PC-3 (cell line): ENCODE measurements around the gene ING3. TPM values are rescaled to one million over a fixed set of nuclear protein-coding genes. Genes with fewer than 3 reads are reported as not detected.

Source experiments
- ATAC-seq: fragments of 200-7000 bp; cut with Tn5 transposase; 2 replicates; pipeline ENCODE4 v1.9.1; 2020; ENCODE audit warnings: mild to moderate bottlenecking, moderate library complexity
- BruUV-seq: library from RNA; stranded (reverse); fragments of 400-500 nt; replicated peaks from 2 replicates; lab custom pipeline; 2021; lab: Mats Ljungman, UMichigan
- CTCF ChIA-PET: fragments of 300-600 bp; sonication (Branson Sonifier 250); formaldehyde crosslinking; loops from one replicate; lab custom pipeline; 2022; ENCODE audit warnings: antibody characterized with exemption; lab: Charles Lee
- POLR2A ChIA-PET: fragments of 300-600 bp; sonication (Branson Sonifier 250); formaldehyde crosslinking; loops from one replicate; lab custom pipeline; 2022; ENCODE audit warnings: antibody characterized with exemption; ENCODE audit not compliant: unreplicated experiment; lab: Charles Lee
- DNase-seq: peaks from one replicate; pipeline ENCODE4 v3.0.0-alpha.2; 2015
- H2AFZ ChIP-seq: fragments of 300-600 bp; sonication (generic); 2 replicates; pipeline ENCODE4 v1.6.0; 2016; ENCODE audit warnings: antibody characterized with exemption, low read length
- H3F3A ChIP-seq: fragments of 300-600 bp; sonication (generic); one replicate; pipeline ENCODE4 v1.6.0; 2017; ENCODE audit warnings: antibody characterized with exemption, low read length, control low read depth, mild to moderate bottlenecking; ENCODE audit not compliant: unreplicated experiment
- H3K27ac ChIP-seq: fragments of 300-600 bp; sonication (generic); 2 replicates; pipeline ENCODE4 v1.5.1; 2016; ENCODE audit warnings: mild to moderate bottlenecking, low read length
- H3K27me3 ChIP-seq: fragments of 300-600 bp; sonication (generic); 2 replicates; pipeline ENCODE4 v1.6.1; 2016; ENCODE audit warnings: low read length, mixed read lengths
- H3K36me3 ChIP-seq: fragments of 300-600 bp; sonication (generic); 2 replicates; pipeline ENCODE4 v1.6.1; 2016; ENCODE audit warnings: low read depth, mixed run types, low read length, mixed read lengths
- H3K4me1 ChIP-seq: fragments of 300-600 bp; sonication (generic); 2 replicates; pipeline ENCODE4 v1.5.1; 2016; ENCODE audit warnings: low read length; ENCODE audit not compliant: insufficient read depth
- H3K4me2 ChIP-seq: fragments of 300-600 bp; sonication (generic); 2 replicates; pipeline ENCODE4 v1.6.0; 2016; ENCODE audit warnings: low read length
- H3K4me3 ChIP-seq: fragments of 300-600 bp; sonication (generic); 2 replicates; pipeline ENCODE4 v1.5.1; 2016; ENCODE audit warnings: mild to moderate bottlenecking, low read length, mixed read lengths
- H3K79me2 ChIP-seq: fragments of 300-600 bp; sonication (generic); 2 replicates; pipeline ENCODE4 v1.6.1; 2017; ENCODE audit warnings: low read length, mixed read lengths
- H3K9ac ChIP-seq: fragments of 300-600 bp; sonication (generic); 2 replicates; pipeline ENCODE4 v1.6.0; 2016; ENCODE audit warnings: mild to moderate bottlenecking, low read length
- H3K9me2 ChIP-seq: fragments of 300-600 bp; sonication (generic); replicated peaks from 2 replicates; pipeline ENCODE4 v1.6.1; 2016; ENCODE audit warnings: mixed run types, low read length, mixed read lengths
- H3K9me3 ChIP-seq: fragments of 300-600 bp; sonication (generic); 2 replicates; pipeline ENCODE4 v1.6.1; 2016; ENCODE audit warnings: low read length, mixed read lengths
- H4K20me1 ChIP-seq: fragments of 300-600 bp; sonication (generic); 2 replicates; pipeline ENCODE4 v1.6.1; 2016; ENCODE audit warnings: low read length, mixed read lengths
- EZH2 ChIP-seq: fragments of 300-600 bp; sonication (generic); IDR thresholded peaks from one replicate; pipeline ENCODE4 v1.6.1; 2017; ENCODE audit warnings: antibody characterized with exemption, mild to moderate bottlenecking, low read length; ENCODE audit not compliant: unreplicated experiment
- EZH2phosphoT487 ChIP-seq: fragments of 300-600 bp; sonication (generic); IDR thresholded peaks from 2 replicates; pipeline ENCODE4 v1.6.1; 2018; ENCODE audit warnings: mild to moderate bottlenecking, antibody characterized with exemption, low read length, borderline replicate concordance
- intact Hi-C: fragments of 100-400 bp; cut with micrococcal nuclease; formaldehyde crosslinking; loops from 2 replicates; pipeline ENCODE4 v1.9.0; 2023
- total RNA-seq: library from RNA; depleted of rRNA; stranded (reverse); fragments of >200 nt; gene quantifications from 2 replicates; pipeline ENCODE4 v1.2.3, GENCODE V29; 2014
- TF ChIP-seq, protein P1 (sequence below): fragments of 300-600 bp; sonication (generic); conservative IDR thresholded peaks from 2 replicates; pipeline ENCODE4 v1.5.1; 2017; ENCODE audit warnings: antibody characterized with exemption, low read depth, mild to moderate bottlenecking, low read length

ING3 gene
- total RNA-seq, 1 experiment from 2014 or later, result 12.8 TPM

DNA sequence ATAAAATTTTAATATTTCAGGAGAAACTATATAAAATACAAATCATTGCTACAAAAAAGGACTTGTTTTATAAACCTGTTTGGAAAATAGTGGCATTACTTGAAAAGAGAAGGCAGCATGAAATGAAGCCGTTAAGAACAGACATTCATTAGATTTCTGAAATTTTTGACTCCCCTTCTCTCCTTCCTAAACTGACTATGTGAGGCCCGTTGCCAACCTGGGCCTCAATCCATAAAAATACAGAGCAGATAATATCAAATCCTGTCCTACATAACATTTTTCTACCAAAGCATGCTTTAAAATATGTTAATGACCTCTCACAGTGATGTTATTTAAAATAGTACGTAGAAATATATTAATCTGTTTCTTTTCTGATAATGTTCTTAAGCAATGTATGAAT, 34.5 kb upstream of the ING3 start:
- BruUV-seq, result no TSS peak
- ChIA-PET POLR2A (no interaction called here), CTCF (no interaction called here)
- Histone ChIP-seq H3K36me3 (no peaks in the 10 kb centered on the region), H3K4me1 (peaks cover 9% of the 10 kb centered on the region; the same call in 1 of the 2 replicates), H3F3A (no peaks in the 10 kb centered on the region), H3K27ac (no peak overlapping the region), H3K4me2 (no peak overlapping the region), H4K20me1 (no peaks in the 10 kb centered on the region), H3K9me2 (no peaks in the 10 kb centered on the region), H3K9ac (no peak overlapping the region), H3K4me3 (no peak overlapping the region), H2AFZ (no peak overlapping the region), H3K79me2 (no peaks in the 10 kb centered on the region), H3K9me3 (no peaks in the 10 kb centered on the region), H3K27me3 (no peaks in the 10 kb centered on the region)
- TF ChIP-seq, protein P1, sequence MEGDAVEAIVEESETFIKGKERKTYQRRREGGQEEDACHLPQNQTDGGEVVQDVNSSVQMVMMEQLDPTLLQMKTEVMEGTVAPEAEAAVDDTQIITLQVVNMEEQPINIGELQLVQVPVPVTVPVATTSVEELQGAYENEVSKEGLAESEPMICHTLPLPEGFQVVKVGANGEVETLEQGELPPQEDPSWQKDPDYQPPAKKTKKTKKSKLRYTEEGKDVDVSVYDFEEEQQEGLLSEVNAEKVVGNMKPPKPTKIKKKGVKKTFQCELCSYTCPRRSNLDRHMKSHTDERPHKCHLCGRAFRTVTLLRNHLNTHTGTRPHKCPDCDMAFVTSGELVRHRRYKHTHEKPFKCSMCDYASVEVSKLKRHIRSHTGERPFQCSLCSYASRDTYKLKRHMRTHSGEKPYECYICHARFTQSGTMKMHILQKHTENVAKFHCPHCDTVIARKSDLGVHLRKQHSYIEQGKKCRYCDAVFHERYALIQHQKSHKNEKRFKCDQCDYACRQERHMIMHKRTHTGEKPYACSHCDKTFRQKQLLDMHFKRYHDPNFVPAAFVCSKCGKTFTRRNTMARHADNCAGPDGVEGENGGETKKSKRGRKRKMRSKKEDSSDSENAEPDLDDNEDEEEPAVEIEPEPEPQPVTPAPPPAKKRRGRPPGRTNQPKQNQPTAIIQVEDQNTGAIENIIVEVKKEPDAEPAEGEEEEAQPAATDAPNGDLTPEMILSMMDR, result no peak
- no peak for TF ChIP-seq EZH2phosphoT487
- no peak for TF ChIP-seq EZH2
- ATAC-seq (no peak), DNase-seq (no peak)
- intact Hi-C loops, result no loop called here

DNA sequence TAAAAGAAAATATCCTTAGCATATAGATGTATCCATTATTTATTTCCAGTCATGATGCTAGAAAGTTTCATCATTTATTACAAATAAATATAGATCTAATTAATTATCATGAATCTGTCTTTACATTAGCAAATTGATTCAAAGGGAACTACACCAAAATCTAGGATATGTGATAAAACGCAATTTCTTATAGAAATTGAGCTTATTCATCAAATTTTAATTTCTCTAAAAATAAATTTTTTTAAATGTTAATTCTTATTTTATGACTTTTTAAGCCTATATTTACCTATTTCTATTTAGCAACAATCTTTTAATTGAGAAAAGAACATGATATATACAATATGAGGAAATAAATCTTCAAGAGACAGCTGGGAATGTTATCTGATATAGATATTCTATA, 34.0 kb upstream of the ING3 start:
- Histone ChIP-seq H3K4me2 (no peak overlapping the region), H3K36me3 (no peaks in the 10 kb centered on the region), H3K79me2 (no peaks in the 10 kb centered on the region), H3K9ac (no peak overlapping the region), H3K27me3 (no peaks in the 10 kb centered on the region), H3K4me3 (no peak overlapping the region), H2AFZ (no peak overlapping the region), H3K27ac (no peak overlapping the region), H4K20me1 (no peaks in the 10 kb centered on the region), H3F3A (no peaks in the 10 kb centered on the region), H3K4me1 (peaks cover 9% of the 10 kb centered on the region; the same call in 1 of the 2 replicates), H3K9me2 (no peaks in the 10 kb centered on the region), H3K9me3 (no peaks in the 10 kb centered on the region)
- no peak for DNase-seq
- ATAC-seq, result no peak
- CTCF ChIA-PET, result no interaction called here
- TF ChIP-seq, protein P1, result no peak
- no peak for TF ChIP-seq EZH2
- no peak for TF ChIP-seq EZH2phosphoT487
- intact Hi-C loops, result no loop called here
- no TSS peak for BruUV-seq
- POLR2A ChIA-PET, result no interaction called here

DNA sequence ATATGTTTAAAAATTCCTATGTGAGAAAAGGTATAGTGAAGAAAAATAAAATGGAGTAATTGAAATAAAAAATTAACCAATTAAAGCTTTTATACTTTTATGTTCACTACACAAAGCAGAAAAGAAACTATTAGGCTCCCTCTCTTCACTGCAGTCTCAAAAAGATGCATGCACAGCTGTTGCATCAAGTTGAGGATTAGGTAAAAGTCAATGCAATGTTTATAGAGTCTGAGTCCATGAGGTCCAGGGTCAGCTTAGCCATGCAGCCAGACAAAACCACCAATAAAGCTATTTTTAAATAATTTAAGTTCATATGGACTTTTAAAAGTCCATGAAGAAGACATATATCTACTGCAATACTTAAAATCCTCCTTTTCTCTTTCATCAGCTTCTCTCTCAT, 31.1 kb upstream of the ING3 start:
- ChIA-PET CTCF (no interaction called here), POLR2A (no interaction called here)
- no peak overlapping the region for H3K4me3 ChIP-seq
- no peaks in the 10 kb centered on the region for H4K20me1 ChIP-seq
- no peaks in the 10 kb centered on the region for H3K79me2 ChIP-seq
- peaks cover 9% of the 10 kb centered on the region; the same call in 1 of the 2 replicates for H3K4me1 ChIP-seq
- H3K36me3 ChIP-seq, result no peaks in the 10 kb centered on the region
- BruUV-seq, result no TSS peak
- ATAC-seq, result no peak
- no peak overlapping the region for H3K9ac ChIP-seq
- H3F3A ChIP-seq, result no peaks in the 10 kb centered on the region
- H3K27ac ChIP-seq, result no peak overlapping the region
- no peaks in the 10 kb centered on the region for H3K9me2 ChIP-seq
- intact Hi-C loops, result no loop called here
- no peak overlapping the region for H2AFZ ChIP-seq
- no peak for DNase-seq
- H3K4me2 ChIP-seq, result no peak overlapping the region
- no peak for TF ChIP-seq EZH2
- no peak for TF ChIP-seq EZH2phosphoT487
- TF ChIP-seq, protein P1, result no peak
- no peaks in the 10 kb centered on the region for H3K27me3 ChIP-seq
- no peaks in the 10 kb centered on the region for H3K9me3 ChIP-seq
